Endothelial cell of umbilical vein (primary cell): Measurements from ENCODE around the gene ABCA7. TPM values are rescaled to one million over a fixed set of nuclear protein-coding genes. Genes with fewer than 3 reads are reported as not detected.
A peak's percentile ranks its signal among the peaks of the same experiment; 100 is the strongest.

Source experiments
- BruUV-seq: library from RNA; stranded (reverse); fragments of 400-500 nt; replicated peaks from 2 replicates; lab custom pipeline; 2021; lab: Mats Ljungman, UMichigan
- CTCF ChIA-PET: fragments of 300-600, 350-600 bp; sonication (Branson Sonifier 250); formaldehyde crosslinking; loops from one replicate; lab custom pipeline; 2021; ENCODE audit warnings: antibody characterized with exemption, inconsistent platforms; lab: Charles Lee
- POLR2A ChIA-PET: fragments of 300-600, 350-600 bp; sonication (Branson Sonifier 250); formaldehyde crosslinking; loops from one replicate; lab custom pipeline; 2021; ENCODE audit warnings: antibody characterized with exemption, inconsistent platforms; lab: Charles Lee
- DNase-seq: peaks from one replicate; pipeline ENCODE4 v3.0.0-alpha.2; 2011; ENCODE audit warnings: low read depth, low spot score
- FAIRE-seq: peaks from 2 replicates; lab custom pipeline; 2011; peaks lifted over from hg19 to GRCh38; lab: Jason Lieb, UNC
- H2AFZ ChIP-seq: 2 replicates; pipeline ENCODE4 v1.6.0; 2012; ENCODE audit warnings: low read depth, low read length, control low read depth, inconsistent platforms
- H3K27ac ChIP-seq: 2 replicates; pipeline ENCODE4 v1.5.1; 2011; ENCODE audit warnings: low read depth, mild to moderate bottlenecking, control low read depth, low read length, moderate library complexity; ENCODE audit not compliant: insufficient read depth
- H3K27me3 ChIP-seq, 2 experiments: 2 replicates each; pipeline versions ENCODE4 v1.6.0 to v1.6.1; 2011; ENCODE audit warnings: low read length in 2 of 2, mixed read lengths in 1 of 2; ENCODE audit not compliant: control insufficient read depth in 2 of 2, insufficient read depth in 2 of 2
- H3K36me3 ChIP-seq, 2 experiments: 2 replicates in 1 of 2; 3 replicates in 1 of 2; pipeline ENCODE4 v1.5.1; 2011; ENCODE audit warnings: low read length in 2 of 2, mild to moderate bottlenecking in 1 of 2, moderate library complexity in 1 of 2; ENCODE audit not compliant: control insufficient read depth in 2 of 2, insufficient read depth in 2 of 2; ENCODE audit errors: extremely low read depth in 1 of 2
- H3K4me1 ChIP-seq: 3 replicates; pipeline ENCODE4 v1.5.1; 2011; ENCODE audit warnings: mild to moderate bottlenecking, low read length; ENCODE audit not compliant: control insufficient read depth, insufficient read depth; ENCODE audit errors: extremely low read depth
- H3K4me2 ChIP-seq: 2 replicates; pipeline ENCODE4 v1.6.1; 2011; ENCODE audit warnings: low read length, control low read depth, mixed read lengths; ENCODE audit not compliant: insufficient read depth
- H3K4me3 ChIP-seq, 3 experiments: fragments of 200-600 bp in 1 of 3; sonication (generic), shearing (Covaris generic) in 1 of 3; replicated peaks in 1 of 3; 2 replicates each; pipeline ENCODE4 v1.5.1; 2011 to 2016; ENCODE audit warnings: control low read depth in 3 of 3, low read length in 3 of 3, mild to moderate bottlenecking in 2 of 3, inconsistent platforms in 1 of 3, low read depth in 1 of 3, moderate library complexity in 1 of 3; ENCODE audit not compliant: insufficient read depth in 1 of 3
- H3K79me2 ChIP-seq: 2 replicates; pipeline ENCODE4 v1.6.0; 2012; ENCODE audit warnings: low read length, inconsistent platforms; ENCODE audit not compliant: control insufficient read depth, insufficient read depth
- H3K9ac ChIP-seq: replicated peaks from 2 replicates; pipeline ENCODE3; 2011; ENCODE audit warnings: low read length, control low read depth; ENCODE audit not compliant: insufficient read depth; ENCODE audit errors: extremely low read depth
- H3K9me1 ChIP-seq: replicated peaks from 3 replicates; pipeline ENCODE4 v1.6.0; 2011; ENCODE audit warnings: mild to moderate bottlenecking, low read length; ENCODE audit not compliant: control insufficient read depth, insufficient read depth; ENCODE audit errors: extremely low read depth
- H3K9me3 ChIP-seq: replicated peaks from 2 replicates; pipeline ENCODE4 v1.5.1; 2012; ENCODE audit warnings: low read length, inconsistent platforms; ENCODE audit not compliant: control insufficient read depth, insufficient read depth
- H4K20me1 ChIP-seq: replicated peaks from 2 replicates; pipeline ENCODE3; 2011; ENCODE audit warnings: mild to moderate bottlenecking, low read length; ENCODE audit not compliant: control insufficient read depth, insufficient read depth; ENCODE audit errors: extremely low read depth
- CTCF ChIP-seq, 2 donors: IDR thresholded peaks; 1 replicate in 1 of 2; 2 replicates in 1 of 2; pipeline ENCODE4 v1.5.1; 2011; ENCODE audit warnings: low read length in 2 of 2, mild to moderate bottlenecking in 2 of 2, moderate library complexity in 2 of 2, control low read depth in 1 of 2, inconsistent platforms in 1 of 2, low read depth in 1 of 2; ENCODE audit not compliant: insufficient read depth in 1 of 2; ENCODE audit errors: extremely low read depth in 1 of 2
- EZH2 ChIP-seq: IDR thresholded peaks from 2 replicates; pipeline ENCODE4 v1.6.1; 2012; ENCODE audit warnings: borderline replicate concordance, low read depth, mild to moderate bottlenecking, moderate library complexity, low read length, inconsistent platforms; ENCODE audit not compliant: severe bottlenecking
- FOS ChIP-seq: IDR thresholded peaks from 2 replicates; pipeline ENCODE4 v1.6.1; 2011; ENCODE audit warnings: mild to moderate bottlenecking, low read length, moderate library complexity, borderline replicate concordance; ENCODE audit not compliant: insufficient read depth
- GATA2 ChIP-seq: IDR thresholded peaks from 2 replicates; pipeline ENCODE4 v1.7.0; 2011; ENCODE audit warnings: low read depth, mild to moderate bottlenecking, moderate library complexity, mixed read lengths, low read length; ENCODE audit not compliant: insufficient read length, insufficient read depth
- JUN ChIP-seq: IDR thresholded peaks from 2 replicates; pipeline ENCODE4 v1.6.1; 2011; ENCODE audit warnings: borderline replicate concordance, low read depth; ENCODE audit not compliant: insufficient read length, insufficient read depth
- MAX ChIP-seq: IDR thresholded peaks from 2 replicates; pipeline ENCODE4 v1.6.1; 2011; ENCODE audit not compliant: insufficient read depth, insufficient read length
- MYC ChIP-seq: IDR thresholded peaks from one replicate; pipeline ENCODE4 v1.6.1; 2011; ENCODE audit warnings: mild to moderate bottlenecking, low read depth, low read length
- POLR2A ChIP-seq: IDR thresholded peaks from 2 replicates; pipeline ENCODE4 v1.6.1; 2012; ENCODE audit warnings: low read depth, mild to moderate bottlenecking, control low read depth, low read length
- POLR2AphosphoS5 ChIP-seq: IDR thresholded peaks from 2 replicates; pipeline ENCODE4 v1.6.1; 2012; ENCODE audit warnings: low read depth, mild to moderate bottlenecking, control low read depth, low read length, moderate library complexity; ENCODE audit not compliant: insufficient read depth
- dilution Hi-C: fragments of 300-500 bp; cut with MboI; formaldehyde crosslinking; loops from one replicate; pipeline ENCODE4 v1.15.0; 2019; ENCODE audit warnings: low sequenced_read_pairs; ENCODE audit not compliant: extremely low pct_ligation_motif_present
- intact Hi-C: fragments of 100-400 bp; cut with micrococcal nuclease; formaldehyde crosslinking; loops from one replicate; pipeline ENCODE4 v1.10.0; 2022
- polyA plus RNA-seq, 4 experiments: library from polyadenylated mRNA; depleted of rRNA in 3 of 4; stranded (reverse) in 3 of 4; unstranded in 1 of 4; fragments of >200 nt; gene quantifications; 2 replicates each; pipeline versions ENCODE4 v1.2.1 to v1.2.3, GENCODE V29; 2011 to 2012; ENCODE audit warnings: missing spikeins in 1 of 4
- total RNA-seq: library from RNA; stranded (reverse); gene quantifications from 2 replicates; pipeline ENCODE4 v1.2.3, GENCODE V29; 2021

ABCA7 gene
- total and polyA plus RNA-seq, 2 donors (not counting 3 experiments of a cell fraction or from before 2014, with no cell fraction given) = 5.7 to 9.8 TPM

- CTCF ChIA-PET = interaction anchor here (0.7 to 2.7 kb wide), 2 partner anchors 13 to 26 kb away, joined by 3 to 10 read pairs; partner anchors contain the start of gene ARHGAP45
Observed at GRCh38 chr19:1041272-1041834, 1.4 kb downstream of the ABCA7 start.

More at GRCh38 chr19:1041272-1041834, 1.4 kb downstream of the ABCA7 start:
- no peak overlapping the region for H2AFZ ChIP-seq
- TF ChIP-seq CTCF (IDR thresholded peaks at IDR 0.05; ENCODE audit: extremely low read depth in 1 of 2, insufficient read depth in 1 of 2, low read depth in 1 of 2, low read length in 2 of 2) (no peak), JUN (no peak), FOS (no peak), MAX (no peak), POLR2AphosphoS5 (no peak), POLR2A (no peak), GATA2 (no peak), EZH2 (no peak), MYC (no peak)
- no peaks in the 10 kb centered on the region for H3K9me3 ChIP-seq
- POLR2A ChIA-PET = interaction anchor here (0.9 kb wide), 1 partner anchor 15 kb away, joined by 3 read pairs; no protein-coding TSS in a partner anchor
- H3K4me1 ChIP-seq = peaks cover 25% of the 10 kb centered on the region
- H4K20me1 ChIP-seq = no peaks in the 10 kb centered on the region
- H3K9me1 ChIP-seq = no peaks in the 10 kb centered on the region
- dilution Hi-C loops (no loop called here), intact Hi-C loops (loop anchor here (2.0 kb wide), 1 partner anchor 53 kb away; the partner anchor contains the start of gene POLR2E)
- H3K9ac ChIP-seq = no peak overlapping the region
- no peak overlapping the region for H3K4me3 ChIP-seq
- no peak for FAIRE-seq
- BruUV-seq = no TSS peak
- H3K79me2 ChIP-seq = no peaks in the 10 kb centered on the region
- DNase-seq = no peak
- no peaks in the 10 kb centered on the region for H3K27me3 ChIP-seq
- peaks cover under 1 to 4% of the 10 kb centered on the region in 2 experiments for H3K36me3 ChIP-seq
- H3K4me2 ChIP-seq = peak overlapping the region; percentile 83
- H3K27ac ChIP-seq = no peak overlapping the region
